Measurements from ENCODE around the gene EXOSC10. TPM values are rescaled to one million over a fixed set of nuclear protein-coding genes. Genes with fewer than 3 reads are reported as not detected.

The EXOSC10 gene
- total and polyA plus RNA-seq, 2 experiments from 2014 or later: 47.0 to 47.2 TPM

DNA sequence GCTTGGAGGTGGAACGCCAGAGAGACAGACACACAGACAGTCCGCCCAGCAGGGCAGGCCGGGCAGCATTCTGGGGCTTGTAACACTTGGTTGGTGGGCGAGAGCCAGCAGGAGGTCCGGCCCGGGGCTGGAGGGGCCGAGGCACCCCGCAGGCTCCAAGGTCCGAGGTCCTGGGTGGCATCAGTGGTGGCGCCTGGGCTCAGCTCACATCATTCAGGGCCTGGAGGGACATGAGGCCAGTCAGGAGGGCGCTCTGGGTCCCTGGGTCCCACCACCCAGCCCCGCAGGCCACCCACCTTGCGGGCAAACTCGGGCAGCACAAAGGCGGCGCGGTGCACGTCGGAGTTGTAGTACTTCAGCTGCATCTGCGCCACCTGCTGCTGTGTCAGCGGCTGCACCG, 45.0 kb downstream of the EXOSC10 start:
- H3K27me3 ChIP-seq: no peaks in the 10 kb centered on the region
- TF ChIP-seq EZH2 (IDR thresholded peaks at IDR 0.05; ENCODE audit: borderline replicate concordance): no peak
- TF ChIP-seq, protein P1, sequence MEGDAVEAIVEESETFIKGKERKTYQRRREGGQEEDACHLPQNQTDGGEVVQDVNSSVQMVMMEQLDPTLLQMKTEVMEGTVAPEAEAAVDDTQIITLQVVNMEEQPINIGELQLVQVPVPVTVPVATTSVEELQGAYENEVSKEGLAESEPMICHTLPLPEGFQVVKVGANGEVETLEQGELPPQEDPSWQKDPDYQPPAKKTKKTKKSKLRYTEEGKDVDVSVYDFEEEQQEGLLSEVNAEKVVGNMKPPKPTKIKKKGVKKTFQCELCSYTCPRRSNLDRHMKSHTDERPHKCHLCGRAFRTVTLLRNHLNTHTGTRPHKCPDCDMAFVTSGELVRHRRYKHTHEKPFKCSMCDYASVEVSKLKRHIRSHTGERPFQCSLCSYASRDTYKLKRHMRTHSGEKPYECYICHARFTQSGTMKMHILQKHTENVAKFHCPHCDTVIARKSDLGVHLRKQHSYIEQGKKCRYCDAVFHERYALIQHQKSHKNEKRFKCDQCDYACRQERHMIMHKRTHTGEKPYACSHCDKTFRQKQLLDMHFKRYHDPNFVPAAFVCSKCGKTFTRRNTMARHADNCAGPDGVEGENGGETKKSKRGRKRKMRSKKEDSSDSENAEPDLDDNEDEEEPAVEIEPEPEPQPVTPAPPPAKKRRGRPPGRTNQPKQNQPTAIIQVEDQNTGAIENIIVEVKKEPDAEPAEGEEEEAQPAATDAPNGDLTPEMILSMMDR (IDR thresholded peaks at IDR 0.05; ENCODE audit: poor library complexity): no peak
- WGBS (ENCODE audit: low lambda C conversion rate, missing lambda C conversion rate): 96% methylated on average over 17 of the region's 22 CpGs

DNA sequence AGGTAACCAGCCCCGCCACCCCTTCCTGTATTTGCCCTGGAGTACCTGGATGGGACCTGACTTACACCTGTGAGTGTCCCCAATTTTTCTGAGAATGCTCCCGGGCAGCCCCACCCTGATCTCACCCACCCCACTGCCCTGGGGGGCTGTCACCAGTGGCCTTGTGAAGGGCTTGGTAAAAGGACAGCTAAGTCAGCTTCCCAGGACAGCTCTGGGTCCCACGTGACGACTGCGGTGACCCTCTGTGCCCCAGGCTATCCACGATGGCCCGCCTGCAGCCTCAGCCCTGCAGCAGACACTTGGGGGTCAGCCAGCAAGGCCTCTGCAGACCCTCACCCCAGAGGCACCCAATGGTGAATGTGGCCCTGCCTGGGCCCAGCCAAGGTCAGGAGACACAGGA, 45.5 kb downstream of the EXOSC10 start:
- Histone ChIP-seq H3K9me2 (replicated peaks; ENCODE audit: insufficient read depth) (no peaks in the 10 kb centered on the region), H3K36me3 (replicated peaks; ENCODE audit: insufficient read depth, low read depth) (no peaks in the 10 kb centered on the region), H3K79me2 (peaks cover 7% of the 10 kb centered on the region), H3K9me3 (ENCODE audit: low read depth) (no peaks in the 10 kb centered on the region), H3K4me1 (ENCODE audit: insufficient read depth) (no peaks in the 10 kb centered on the region), H2AFZ (no peak overlapping the region), H3K27me3 (no peaks in the 10 kb centered on the region), H4K20me1 (ENCODE audit: insufficient read depth, poor library complexity, severe bottlenecking) (no peaks in the 10 kb centered on the region), H3K4me3 (no peak overlapping the region), H3K27ac (no peak overlapping the region), H3K4me2 (no peak overlapping the region)
- WGBS (ENCODE audit: low lambda C conversion rate, missing lambda C conversion rate): 92% methylated on average over 7 of the region's 7 CpGs
- TF ChIP-seq EZH2phosphoT487 (IDR thresholded peaks at IDR 0.05; ENCODE audit: low read depth, severe bottlenecking, unreplicated experiment): no peak
- TF ChIP-seq, protein P1 (IDR thresholded peaks at IDR 0.05; ENCODE audit: poor library complexity): no peak
- TF ChIP-seq EZH2 (IDR thresholded peaks at IDR 0.05; ENCODE audit: borderline replicate concordance): no peak
- no peak for DNase-seq (ENCODE audit: low spot score)

More for the DNA sequence above, 45.0 kb downstream of the EXOSC10 start:
- no peaks in the 10 kb centered on the region for H4K20me1 ChIP-seq (ENCODE audit: insufficient read depth, poor library complexity, severe bottlenecking)
- no peak overlapping the region for H3K4me3 ChIP-seq
- H2AFZ ChIP-seq: no peak overlapping the region
- no peaks in the 10 kb centered on the region for H3K9me3 ChIP-seq (ENCODE audit: low read depth)
- no peaks in the 10 kb centered on the region for H3K36me3 ChIP-seq (replicated peaks; ENCODE audit: insufficient read depth, low read depth)
- H3K27ac ChIP-seq: no peak overlapping the region
- H3K79me2 ChIP-seq: peaks cover 11% of the 10 kb centered on the region
- no peak overlapping the region for H3K4me2 ChIP-seq
- no peaks in the 10 kb centered on the region for H3K4me1 ChIP-seq (ENCODE audit: insufficient read depth)
- H3K9me2 ChIP-seq (replicated peaks; ENCODE audit: insufficient read depth): no peaks in the 10 kb centered on the region
- DNase-seq (ENCODE audit: low spot score): no peak

DNA sequence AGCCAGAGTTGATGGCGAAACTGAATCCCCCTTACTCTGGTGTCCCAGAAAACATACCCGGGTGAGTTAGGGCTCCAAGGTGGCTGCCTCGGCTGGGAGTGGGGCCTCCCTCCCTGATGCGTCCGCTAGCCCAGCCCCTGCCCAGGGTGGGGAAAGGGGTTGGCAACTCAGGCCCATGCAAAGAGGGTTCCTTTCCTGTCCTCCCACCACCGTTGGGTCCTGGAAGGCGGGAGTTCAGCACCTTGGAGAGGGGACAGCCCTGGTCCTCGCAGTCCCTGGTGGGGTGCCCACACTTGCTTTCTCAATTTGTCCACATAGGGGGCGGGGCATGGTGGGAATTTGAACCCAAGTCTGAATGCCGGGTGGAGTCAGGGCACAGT, 45.9 kb downstream of the EXOSC10 start:
- H3K9me3 ChIP-seq (ENCODE audit: low read depth): no peaks in the 10 kb centered on the region
- H3K27me3 ChIP-seq: no peaks in the 10 kb centered on the region
- no peak overlapping the region for H3K4me2 ChIP-seq
- H3K4me1 ChIP-seq (ENCODE audit: insufficient read depth): no peaks in the 10 kb centered on the region
- H4K20me1 ChIP-seq (ENCODE audit: insufficient read depth, poor library complexity, severe bottlenecking): no peaks in the 10 kb centered on the region
- WGBS (ENCODE audit: low lambda C conversion rate, missing lambda C conversion rate): 70% methylated on average over 10 of the region's 10 CpGs
- H3K9me2 ChIP-seq (replicated peaks; ENCODE audit: insufficient read depth): no peaks in the 10 kb centered on the region
- H3K36me3 ChIP-seq (replicated peaks; ENCODE audit: insufficient read depth, low read depth): no peaks in the 10 kb centered on the region
- TF ChIP-seq EZH2 (IDR thresholded peaks at IDR 0.05; ENCODE audit: borderline replicate concordance) (no peak), EZH2phosphoT487 (IDR thresholded peaks at IDR 0.05; ENCODE audit: low read depth, severe bottlenecking, unreplicated experiment) (no peak)
- TF ChIP-seq, protein P1 (IDR thresholded peaks at IDR 0.05; ENCODE audit: poor library complexity): no peak
- DNase-seq (ENCODE audit: low spot score): peak; percentile 53
- peaks cover 2% of the 10 kb centered on the region for H3K79me2 ChIP-seq
- no peak overlapping the region for H3K27ac ChIP-seq
- no peak overlapping the region for H2AFZ ChIP-seq
- H3K4me3 ChIP-seq: no peak overlapping the region

Data from hepatocyte (in vitro differentiated cells).